C1 segment of cervical spinal cord (tissue), 14 donors: Measurements from ENCODE around the gene SSR4.

Source experiments
- DNase-seq, 14 donors: peaks; one replicate each; lab custom pipeline; 2025; lab: John Stamatoyannopoulos, UW

SSR4 gene

DNA sequence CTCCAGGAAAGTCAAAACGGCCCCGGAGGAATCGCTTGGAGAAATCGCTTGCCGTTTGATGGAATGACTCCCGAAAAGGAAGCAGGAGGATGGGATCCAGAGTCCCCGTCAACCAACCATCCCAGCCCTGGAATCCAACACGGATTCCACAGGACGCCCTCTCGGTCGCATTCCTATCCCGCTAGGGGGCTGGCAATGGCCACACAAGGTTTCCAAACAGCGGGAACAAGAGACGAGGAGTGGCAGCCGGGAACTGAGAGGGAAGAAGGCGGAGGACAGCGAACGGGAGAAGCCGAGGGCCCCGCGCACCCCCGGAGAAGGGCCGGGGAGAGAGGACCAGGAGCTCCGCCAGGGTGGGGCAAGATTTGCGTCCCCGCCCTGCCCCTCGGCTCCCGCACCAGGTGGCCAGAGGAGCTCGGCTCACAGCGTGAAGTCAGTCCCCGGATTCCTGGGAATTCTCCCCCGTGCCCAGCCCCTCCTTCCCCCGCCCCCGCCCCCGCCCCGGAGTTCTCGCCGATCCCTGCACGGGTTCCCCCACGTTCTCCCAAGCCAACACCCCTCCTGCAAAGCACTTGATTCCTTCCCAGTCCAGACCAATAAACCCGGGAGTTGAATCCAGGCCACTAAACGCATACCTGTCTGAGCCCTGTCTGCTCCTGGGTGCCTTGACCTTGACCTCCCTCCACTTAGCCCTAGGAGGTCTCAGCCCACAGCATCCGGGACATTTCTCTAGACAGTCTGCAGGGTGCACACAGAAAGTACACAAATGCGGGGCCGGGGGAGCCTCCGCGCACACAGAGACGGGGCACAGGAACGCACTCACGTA is 34.5 kb downstream of the SSR4 start:
- peak in 1 of 14 donors; percentile 51 for DNase-seq

DNA sequence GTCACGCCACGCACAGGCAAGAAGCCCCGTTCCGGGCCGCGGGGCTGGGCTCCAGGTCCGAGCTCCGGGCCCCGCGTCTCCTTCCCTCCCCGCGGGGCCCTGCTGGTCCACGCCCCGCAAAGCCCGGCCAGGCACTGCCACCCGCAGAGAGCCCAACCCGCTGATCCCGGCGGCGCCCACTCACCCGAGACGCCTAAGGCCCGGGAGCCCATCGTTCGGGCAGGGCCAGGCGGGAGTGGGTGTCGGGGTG is 35.0 kb downstream of the SSR4 start:
- DNase-seq: no peak

DNA sequence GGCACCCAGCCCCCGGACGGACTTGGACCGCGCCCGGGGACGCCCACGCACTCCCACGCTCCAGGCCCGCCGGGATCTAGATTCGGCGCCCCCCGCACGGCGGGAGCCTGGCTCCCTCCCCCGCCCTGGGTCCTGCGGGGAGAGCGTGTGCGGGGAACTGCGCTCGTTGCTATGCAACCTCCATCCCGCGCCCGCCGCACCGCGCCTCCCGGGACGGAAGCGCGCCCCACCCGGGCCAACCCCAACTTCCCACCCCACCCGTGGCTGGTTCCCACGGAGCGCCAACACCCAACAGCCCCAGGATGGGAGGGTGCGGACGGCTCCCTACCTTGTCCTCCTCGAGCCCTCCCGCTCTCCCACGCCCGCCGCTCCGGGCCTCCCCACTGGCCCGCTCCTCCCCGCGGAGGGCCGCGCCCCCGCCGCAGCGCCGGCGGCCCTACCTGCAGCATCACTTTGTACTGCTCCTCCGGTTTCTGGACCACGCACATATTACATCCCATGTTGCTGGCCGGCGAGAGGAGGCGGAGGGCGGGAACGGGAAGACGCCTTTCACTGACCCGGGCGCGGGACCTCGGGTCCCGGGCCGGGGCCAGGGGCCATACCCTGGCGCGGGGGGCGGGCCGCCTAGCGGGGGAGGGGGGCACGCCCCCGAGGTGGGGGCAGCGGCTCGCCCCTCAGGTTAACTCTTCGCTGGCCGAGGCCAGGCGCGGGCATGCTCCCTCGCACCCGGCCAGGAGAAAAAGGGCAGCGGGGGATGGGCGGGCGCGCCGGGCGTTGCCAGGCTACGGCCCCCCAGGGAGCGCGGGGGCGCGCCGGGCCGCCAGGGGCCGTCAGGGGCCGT is 35.6 kb downstream of the SSR4 start, which contains the start of gene PDZD4:
Gene PDZD4, minus strand, starts transcription at position 746 of the 841 bp plus-strand sequence. Its CDS starts 246 bp downstream, at position 500.
- DNase-seq: no peak

DNA sequence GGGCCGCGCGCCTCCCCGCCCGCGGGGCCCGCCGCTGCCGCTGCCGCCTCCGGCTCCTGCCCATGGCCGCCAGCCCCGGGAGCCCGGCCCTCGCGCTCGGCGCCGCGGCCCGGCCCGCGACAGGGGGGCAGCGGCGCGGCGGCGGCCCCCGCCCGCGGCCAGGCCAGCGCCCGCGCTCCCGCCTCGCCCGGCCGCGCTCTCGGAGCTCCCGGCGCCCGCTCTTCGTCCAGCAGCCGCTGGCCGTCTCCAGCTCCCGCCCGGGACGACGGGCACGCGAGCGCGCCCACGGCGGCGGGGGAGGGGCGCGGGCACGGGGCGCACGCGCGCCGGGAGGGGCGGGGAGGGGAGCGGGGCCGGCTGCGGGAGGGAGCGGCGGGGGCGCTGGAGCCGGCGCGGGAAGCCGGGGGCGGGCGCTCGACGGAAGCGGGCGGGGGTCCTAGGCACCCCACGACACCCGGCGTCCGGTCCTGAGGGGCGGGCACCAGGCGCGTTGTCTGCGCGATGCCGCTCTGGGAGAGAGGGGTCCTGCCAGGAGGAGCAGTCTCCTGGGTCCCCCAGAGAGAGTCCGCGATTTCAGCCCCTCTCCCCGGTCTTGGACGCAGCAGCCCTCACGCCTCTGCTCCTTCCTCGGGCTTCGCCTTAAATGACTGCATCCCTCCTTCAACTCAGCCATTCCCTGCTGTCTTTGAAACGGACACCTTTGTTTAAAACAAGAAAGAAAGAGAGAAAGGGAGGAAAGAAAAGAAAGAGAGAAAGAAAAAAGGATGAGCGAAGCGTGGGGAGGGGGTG is 36.4 kb downstream of the SSR4 start:
- DNase-seq: no peak

DNA sequence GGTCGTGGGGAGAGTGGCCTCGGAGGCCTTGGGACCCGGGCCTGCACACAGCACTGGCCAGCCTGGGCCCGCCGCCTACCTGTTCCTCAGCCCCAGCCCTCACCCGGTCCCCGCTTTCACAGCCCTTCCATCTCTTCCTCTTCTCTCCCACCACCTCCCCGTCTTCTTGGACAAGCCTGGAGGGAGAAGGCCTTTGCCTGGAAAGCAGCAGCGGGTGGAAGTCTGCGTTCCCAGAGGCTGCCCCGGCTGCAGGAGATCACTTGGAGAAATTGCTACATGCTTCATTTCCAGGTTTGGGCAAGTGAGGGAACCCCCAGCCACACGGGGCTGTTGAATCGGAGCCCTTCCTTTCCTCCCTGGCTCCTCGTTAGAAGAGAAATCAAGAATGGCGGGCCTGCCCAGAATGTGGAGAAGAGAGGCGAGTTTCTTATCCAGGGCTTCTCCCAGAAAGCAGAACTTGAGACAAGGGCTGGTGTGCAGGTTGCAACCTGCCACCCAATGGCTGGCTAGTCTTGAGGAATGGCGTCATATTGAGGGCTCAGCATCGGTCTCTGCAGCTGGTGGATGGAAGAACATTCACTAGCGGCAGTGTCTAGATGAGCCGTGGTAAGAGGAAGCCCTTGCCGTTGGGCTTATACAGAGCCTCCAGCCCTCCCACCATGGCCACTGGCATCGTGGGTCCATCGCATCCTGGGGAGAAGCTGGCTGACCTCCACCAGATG is 37.1 kb downstream of the SSR4 start:
- no peak for DNase-seq

DNA sequence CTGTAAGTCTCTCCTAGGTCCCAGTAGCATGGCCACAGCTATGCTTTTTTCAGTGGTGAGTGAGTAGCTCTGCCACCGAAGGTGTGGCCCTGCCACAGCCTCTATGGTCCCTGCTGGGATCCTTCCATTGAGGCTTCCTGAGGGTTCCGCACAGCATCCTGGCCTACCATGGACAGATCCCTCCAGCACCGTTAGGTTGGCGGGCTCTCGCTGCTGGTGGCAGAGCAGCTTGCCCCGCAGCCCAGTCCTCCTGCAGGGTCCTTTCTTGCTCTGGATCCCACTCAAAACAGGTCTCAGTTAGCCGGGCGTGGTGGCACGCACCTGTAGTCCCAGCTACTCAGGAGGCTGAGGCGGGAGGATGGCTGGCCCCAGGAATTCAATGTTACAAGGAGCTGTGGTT is 38.3 kb downstream of the SSR4 start:
- DNase-seq: no peak

DNA sequence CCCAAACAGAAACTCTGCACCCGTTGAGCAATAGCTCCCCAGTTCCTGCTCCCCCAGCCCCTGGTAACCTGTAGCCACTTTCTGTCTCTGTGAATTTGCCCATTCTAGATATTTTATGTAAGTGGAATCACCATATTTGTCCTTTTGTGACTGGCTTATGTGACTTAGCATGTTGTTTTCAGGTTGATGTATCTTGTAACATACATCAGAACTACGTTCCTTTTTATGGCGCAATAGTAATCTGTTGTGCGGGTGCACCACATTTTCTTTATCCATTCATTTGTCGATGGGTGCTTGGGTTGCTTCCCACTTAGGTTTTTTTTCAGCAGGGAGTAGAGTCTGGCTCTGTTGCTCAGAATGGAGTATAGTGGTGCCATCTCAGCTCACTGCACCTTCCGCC is 42.5 kb downstream of the SSR4 start:
- DNase-seq: no peak

DNA sequence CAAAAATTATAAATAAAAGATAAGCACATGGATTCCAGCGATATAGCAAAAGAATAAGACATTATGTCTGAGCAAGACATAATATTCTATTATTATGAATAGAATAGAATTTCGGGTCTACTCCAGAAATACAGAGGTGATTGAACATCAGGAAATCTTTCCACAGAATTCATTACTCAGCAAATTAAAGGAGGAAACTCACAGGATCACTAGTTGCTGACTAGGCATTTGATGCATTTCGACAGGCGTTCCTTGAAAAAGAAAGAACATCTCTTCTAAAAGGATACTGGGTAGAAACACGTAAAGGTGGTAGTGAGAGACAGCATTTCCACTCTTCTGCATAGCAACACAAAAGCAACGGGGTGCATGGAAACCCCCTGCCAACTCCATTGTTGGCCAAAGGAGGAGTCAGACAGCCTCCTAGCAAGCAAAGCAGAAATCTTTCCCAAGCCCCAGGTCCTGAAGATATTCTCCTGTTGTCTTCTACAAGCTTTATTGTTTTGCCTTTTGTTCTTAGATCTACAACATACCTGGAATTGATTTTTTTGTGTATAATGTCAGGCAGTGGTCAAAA is 50.1 kb downstream of the SSR4 start:
- DNase-seq: no peak

DNA sequence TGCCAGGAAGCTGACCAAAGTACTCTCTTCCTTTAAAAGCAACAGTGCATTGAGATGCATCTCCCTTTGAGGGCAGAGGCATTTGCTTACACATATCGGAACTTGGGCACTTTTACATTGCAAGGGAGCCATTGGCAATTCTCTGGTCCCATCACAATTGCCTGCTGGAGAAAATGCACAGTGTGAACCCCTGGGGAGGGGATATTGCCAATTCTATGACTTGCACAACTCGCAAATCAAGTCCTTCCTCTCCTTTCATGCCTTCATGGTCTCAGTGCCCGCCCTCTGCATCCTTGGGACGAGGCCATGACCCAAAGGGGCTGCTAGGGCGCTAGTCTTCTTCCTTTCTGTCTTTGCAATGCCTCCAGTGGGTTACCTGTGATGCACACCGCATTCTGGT is 50.7 kb downstream of the SSR4 start:
- DNase-seq: no peak

DNA sequence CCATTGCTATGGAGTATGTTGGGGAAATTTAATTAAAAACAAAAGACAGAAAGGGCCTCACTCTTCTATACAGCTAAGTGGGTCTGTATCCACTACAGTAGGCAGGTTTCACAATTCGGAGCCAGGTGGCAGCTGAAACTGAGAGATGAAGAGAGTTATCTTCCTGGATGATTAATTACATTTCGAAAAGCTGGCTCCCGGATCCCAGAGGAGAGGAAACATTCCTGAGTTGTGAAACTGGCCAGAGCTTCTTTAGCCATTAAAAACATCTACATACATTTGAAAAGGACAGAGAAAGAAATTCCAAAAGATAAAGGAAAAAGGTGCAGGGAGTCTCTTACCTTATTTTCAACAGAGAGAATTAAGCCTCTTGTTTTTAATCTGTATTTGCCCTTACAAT is 51.4 kb downstream of the SSR4 start:
- no peak for DNase-seq
